K562 (cell line): ENCODE results near the gene TMEM72. TPM values are rescaled to one million over a fixed set of nuclear protein-coding genes. Genes with fewer than 3 reads are reported as not detected.

ENCODE experiments used
- ATF7 ChIP-seq: fragments of 450-650 bp; IDR thresholded peaks from 2 replicates; pipeline ENCODE4 v1.7.1; 2014; ENCODE audit warnings: mild to moderate bottlenecking, moderate library complexity
- CBFA2T2 ChIP-seq: fragments of 450-650 bp; conservative IDR thresholded peaks from 2 replicates; pipeline ENCODE4 v1.6.1; 2017; ENCODE audit warnings: mild to moderate bottlenecking
- CLOCK ChIP-seq: fragments of 250-450 bp; sonication (Bioruptor Pico); IDR thresholded peaks from 2 replicates; pipeline ENCODE4 v1.4.0; 2020; ENCODE audit warnings: mild to moderate bottlenecking, moderate library complexity, borderline replicate concordance
- MCM5 ChIP-seq: fragments of 450-650 bp; IDR thresholded peaks from 2 replicates; pipeline ENCODE4 v1.6.1; 2016; ENCODE audit warnings: low read depth
- MYNN ChIP-seq, 2 experiments: sonication (generic); formaldehyde crosslinking in 1 of 2; IDR thresholded peaks; 2 replicates each; pipeline versions ENCODE4 v1.5.0 to v1.6.1; 2016 to 2020; ENCODE audit warnings: antibody characterized with exemption in 1 of 2, missing genetic modification reagents in 1 of 2
- POLR2AphosphoS5 ChIP-seq: IDR thresholded peaks from 2 replicates; pipeline ENCODE4 v1.6.1; 2011; ENCODE audit warnings: mild to moderate bottlenecking, low read depth, low read length, moderate library complexity; ENCODE audit not compliant: control insufficient read depth, insufficient read depth
- RB1 ChIP-seq: fragments of 450-650 bp; IDR thresholded peaks from 2 replicates; pipeline ENCODE4 v1.6.1; 2017; ENCODE audit warnings: low read depth, mild to moderate bottlenecking
- SAFB ChIP-seq: fragments of 200-400 bp; formaldehyde crosslinking; IDR thresholded peaks from 2 replicates; pipeline ENCODE4 v1.6.1; 2017; ENCODE audit warnings: low read depth, low read length, borderline replicate concordance
- SMARCA5 ChIP-seq: fragments of 450-650 bp; IDR thresholded peaks from 2 replicates; pipeline ENCODE4 v1.6.1; 2016
- TBL1XR1 ChIP-seq, 2 experiments: IDR thresholded peaks; 2 replicates each; pipeline ENCODE4 v1.6.1; 2012; ENCODE audit warnings: improper control_type of control experiment in 2 of 2, low read length in 2 of 2, mild to moderate bottlenecking in 1 of 2
- TGIF2 ChIP-seq: sonication (generic); formaldehyde crosslinking; IDR thresholded peaks from 2 replicates; pipeline ENCODE4 v1.8.1; 2022; ENCODE audit warnings: mild to moderate bottlenecking, missing genetic modification reagents, moderate library complexity
- XRCC5 ChIP-seq: fragments of 200-400 bp; formaldehyde crosslinking; IDR thresholded peaks from 2 replicates; pipeline ENCODE4 v1.6.1; 2017; ENCODE audit warnings: low read depth, mild to moderate bottlenecking, low read length
- ZC3H4 ChIP-seq: sonication (generic); formaldehyde crosslinking; IDR thresholded peaks from 2 replicates; pipeline ENCODE4 v1.9.0; 2021; ENCODE audit warnings: missing genetic modification reagents, borderline replicate concordance
- ZMIZ1 ChIP-seq, 2 experiments: fragments of 150-350 bp in 1 of 2; IDR thresholded peaks; 2 replicates each; pipeline ENCODE4 v1.6.1; 2012 to 2016; ENCODE audit warnings: low read depth in 2 of 2, low read length in 2 of 2, mild to moderate bottlenecking in 1 of 2, moderate library complexity in 1 of 2
- ZNF224 ChIP-seq: sonication (generic); formaldehyde crosslinking; IDR thresholded peaks from 2 replicates; pipeline ENCODE4 v1.8.0; 2022; ENCODE audit warnings: mild to moderate bottlenecking, missing genetic modification reagents
- ZNF408 ChIP-seq: fragments of 250-450 bp; sonication (Bioruptor Pico); IDR thresholded peaks from 2 replicates; pipeline ENCODE4 v1.4.0; 2020; ENCODE audit warnings: low read depth, mild to moderate bottlenecking, moderate library complexity
- ZNF445 ChIP-seq: fragments of 250-450 bp; sonication (Bioruptor Pico); IDR thresholded peaks from 2 replicates; pipeline ENCODE4 v1.4.0; 2020; ENCODE audit warnings: low read depth, mild to moderate bottlenecking, moderate library complexity
- ZNF592 ChIP-seq: fragments of 450-650 bp; IDR thresholded peaks from 2 replicates; pipeline ENCODE4 v1.6.1; 2017; ENCODE audit warnings: antibody characterized with exemption, mild to moderate bottlenecking
- polyA plus RNA-seq, 8 experiments: library from polyadenylated mRNA; depleted of rRNA in 4 of 8; stranded (reverse) in 5 of 8; unstranded in 3 of 8; fragments of >200 nt; fragmentation: Nextera tagmentation in 2 of 8; fragmentation: Illumina TruSeq in 1 of 8; extraction: Ambion mirVana in 2 of 8; extraction: Trizol in 1 of 8; gene quantifications; 2 replicates each; pipeline versions ENCODE4 v1.2.1 to v1.2.3, GENCODE V29; 2011 to 2014; ENCODE audit warnings: inconsistent platforms in 1 of 8, missing spikeins in 1 of 8
- total RNA-seq, 7 experiments: library from RNA; depleted of rRNA in 6 of 7; stranded (reverse); fragments of >200 nt in 6 of 7; fragmentation: Illumina TruSeq in 2 of 7; extraction: Trizol in 2 of 7; gene quantifications; 2 replicates each; pipeline versions ENCODE4 v1.2.1 to v1.2.3, GENCODE V29; 2011 to 2021; ENCODE audit warnings: low replicate concordance in 1 of 7

The TMEM72 gene
- total and polyA plus RNA-seq, 9 of the 15 experiments (the other 6 are each of a cell fraction or from before 2014, with no cell fraction given): not detected

GRCh38 chr10:44864637-44865288, 46.4 kb upstream of the TMEM72 start (continued):
- TF ChIP-seq ZNF592 (no peak), SAFB (no peak; the same call in 1 of the 2 replicates), ZNF408 (CRISPR knock-in tag) (no peak), CLOCK (CRISPR knock-in tag) (no peak), TBL1XR1 (IDR thresholded peaks at IDR 0.05; ENCODE audit: low read length in 2 of 2) (no peak), MCM5 (no peak), POLR2AphosphoS5 (no peak), MYNN (IDR thresholded peaks at IDR 0.05) (no peak), MYNN (CRISPR knock-in tag; IDR thresholded peaks at IDR 0.05) (no peak), ZNF224 (CRISPR knock-in tag) (no peak), RB1 (peak; percentile 60; the same call in 1 of the 2 replicates), TGIF2 (CRISPR knock-in tag) (no peak), SMARCA5 (no peak), ZNF445 (CRISPR knock-in tag) (no peak), ZMIZ1 (IDR thresholded peaks at IDR 0.05; ENCODE audit: low read depth in 2 of 2, low read length in 2 of 2) (no peak), CBFA2T2 (no peak), XRCC5 (peak; percentile 83; the same call in 1 of the 2 replicates), ZC3H4 (CRISPR knock-in tag) (no peak), ATF7 (peak; percentile 16; the same call in 1 of the 2 replicates)
